SU-DHL-6 (cell line): Measurements from ENCODE around the gene AP2M1.

Source experiments
- H2AFZ ChIP-seq: fragments of 200-600 bp; sonication (generic); 2 replicates; pipeline ENCODE4 v1.6.1; 2014; ENCODE audit warnings: low read depth, mild to moderate bottlenecking, moderate library complexity, mixed read lengths, antibody characterized with exemption, low read length; ENCODE audit not compliant: severe bottlenecking
- H3F3A ChIP-seq: fragments of 200-600 bp; shearing (Covaris generic); 2 replicates; pipeline ENCODE4 v1.6.0; 2016; ENCODE audit warnings: antibody characterized with exemption, mild to moderate bottlenecking; ENCODE audit not compliant: insufficient read depth
- H3K27ac ChIP-seq: fragments of 200-600 bp; sonication (generic); 2 replicates; pipeline ENCODE4 v1.5.1; 2016; ENCODE audit warnings: low read depth, mild to moderate bottlenecking, low read length, moderate library complexity, mixed read lengths
- H3K27me3 ChIP-seq: fragments of 200-600 bp; sonication (generic), shearing (Covaris generic); 2 replicates; pipeline ENCODE4 v1.6.0; 2014; ENCODE audit warnings: mild to moderate bottlenecking, low read length
- H3K36me3 ChIP-seq: fragments of 200-600 bp; sonication (generic); 2 replicates; pipeline ENCODE4 v1.6.1; 2014; ENCODE audit warnings: mild to moderate bottlenecking, low read length, mixed read lengths
- H3K4me2 ChIP-seq: fragments of 300-600, 200-600 bp; shearing (Covaris generic), sonication (generic); 2 replicates; pipeline ENCODE4 v1.6.0; 2014; ENCODE audit warnings: low read length, low read depth, mild to moderate bottlenecking; ENCODE audit not compliant: poor library complexity, severe bottlenecking
- H3K4me3 ChIP-seq: fragments of 200-600 bp; sonication (generic); 2 replicates; pipeline ENCODE4 v1.5.1; 2014; ENCODE audit warnings: antibody characterized with exemption, low read length, mild to moderate bottlenecking, mixed read lengths; ENCODE audit not compliant: insufficient read depth, poor library complexity, severe bottlenecking
- H3K79me2 ChIP-seq: fragments of 200-600 bp; sonication (generic); 2 replicates; pipeline ENCODE4 v1.6.1; 2014; ENCODE audit warnings: mild to moderate bottlenecking, low read length, moderate library complexity; ENCODE audit not compliant: insufficient read depth
- H3K9ac ChIP-seq: fragments of 200-600 bp; sonication (generic); 2 replicates; pipeline ENCODE4 v1.7.0; 2014; ENCODE audit warnings: mild to moderate bottlenecking, low read length
- H3K9me2 ChIP-seq: fragments of 200-600 bp; sonication (generic); replicated peaks from 2 replicates; pipeline ENCODE4 v1.6.1; 2014; ENCODE audit warnings: low read length; ENCODE audit not compliant: insufficient read depth
- H3K9me3 ChIP-seq: fragments of 200-600 bp; sonication (generic); 2 replicates; pipeline ENCODE4 v1.6.1; 2014; ENCODE audit warnings: low read length, mixed read lengths; ENCODE audit not compliant: insufficient read depth
- H4K20me1 ChIP-seq: fragments of 200-600 bp; sonication (generic); 2 replicates; pipeline ENCODE4 v1.6.1; 2014; ENCODE audit warnings: low read depth, mild to moderate bottlenecking, antibody characterized with exemption, low read length, moderate library complexity, mixed read lengths
- CTCF ChIP-seq: fragments of 200-600 bp; sonication (generic); IDR thresholded peaks from one replicate; pipeline ENCODE4 v1.5.1; 2017; ENCODE audit warnings: antibody characterized with exemption, mild to moderate bottlenecking, low read length, moderate library complexity; ENCODE audit not compliant: insufficient read depth, poor library complexity, severe bottlenecking
- EZH2phosphoT487 ChIP-seq: fragments of 200-600 bp; sonication (generic), shearing (Covaris generic); conservative IDR thresholded peaks from 2 replicates; pipeline ENCODE4 v1.6.1; 2018; ENCODE audit warnings: mild to moderate bottlenecking, antibody characterized with exemption, low read length, moderate library complexity, mixed read lengths

Gene AP2M1

GRCh38 chr3:184155644-184156521, 18.8 kb upstream of the AP2M1 start:
- H2AFZ ChIP-seq: peak overlapping the region; percentile 60
- peak overlapping the region; percentile 90 for H3K4me2 ChIP-seq
- H3K79me2 ChIP-seq: peaks cover 39% of the 10 kb centered on the region

GRCh38 chr3:184156522-184156955, 18.1 kb upstream of the AP2M1 start:
- H3K4me2 ChIP-seq: peak overlapping the region; percentile 90
- no peak overlapping the region for H3K27ac ChIP-seq
- no peaks in the 10 kb centered on the region for H3K27me3 ChIP-seq
- H3K4me3 ChIP-seq: peak overlapping the region; percentile 67
- H2AFZ ChIP-seq: no peak overlapping the region
- H3K9me2 ChIP-seq: no peaks in the 10 kb centered on the region
- peaks cover 39% of the 10 kb centered on the region for H3K79me2 ChIP-seq
- TF ChIP-seq CTCF (no peak), EZH2phosphoT487 (no peak)
- peaks cover 14% of the 10 kb centered on the region for H3F3A ChIP-seq
- peak overlapping the region; percentile 71 for H3K9ac ChIP-seq
- H3K9me3 ChIP-seq: no peaks in the 10 kb centered on the region
- H4K20me1 ChIP-seq: no peaks in the 10 kb centered on the region
- no peaks in the 10 kb centered on the region for H3K36me3 ChIP-seq

More at GRCh38 chr3:184155644-184156521, 18.8 kb upstream of the AP2M1 start:
- H3K27ac ChIP-seq: 0 out of 2 replicates have a peak overlapping the region, but pooled peaks have one; percentile 2
- peak overlapping the region; percentile 67 for H3K4me3 ChIP-seq
- no peaks in the 10 kb centered on the region for H3K9me3 ChIP-seq
- no peaks in the 10 kb centered on the region for H4K20me1 ChIP-seq
- TF ChIP-seq CTCF: no peak
- TF ChIP-seq EZH2phosphoT487: no peak
- H3K27me3 ChIP-seq: no peaks in the 10 kb centered on the region
- H3K36me3 ChIP-seq: no peaks in the 10 kb centered on the region
- no peaks in the 10 kb centered on the region for H3K9me2 ChIP-seq
- H3F3A ChIP-seq: peaks cover 14% of the 10 kb centered on the region
- H3K9ac ChIP-seq: peak overlapping the region; percentile 71

- Histone ChIP-seq H3K9me2 (no peaks in the 10 kb centered on the region), H3K79me2 (peaks cover 39% of the 10 kb centered on the region), H4K20me1 (no peaks in the 10 kb centered on the region), H3K9ac (peak overlapping the region; percentile 71), H3K27me3 (no peaks in the 10 kb centered on the region), H2AFZ (no peak overlapping the region), H3K36me3 (no peaks in the 10 kb centered on the region), H3F3A (peaks cover 14% of the 10 kb centered on the region), H3K4me2 (peak overlapping the region; percentile 90), H3K27ac (no peak overlapping the region), H3K9me3 (no peaks in the 10 kb centered on the region), H3K4me3 (peak overlapping the region; percentile 67)
- TF ChIP-seq CTCF: no peak
- TF ChIP-seq EZH2phosphoT487: no peak
Measured at GRCh38 chr3:184157206-184157605, 17.4 kb upstream of the AP2M1 start.
